ENCODE data around the gene ZNF784. TPM values are rescaled to one million over a fixed set of nuclear protein-coding genes. Genes with fewer than 3 reads are reported as not detected.

ZNF784 gene
- total RNA-seq, 1 experiment from 2014 or later: 10.2 TPM

GRCh38 chr19:55667511-55667910 lies 43.1 kb upstream of the ZNF784 start:
- Mint-ChIP-seq H3K4me3 (ENCODE audit: unreplicated experiment) (peak overlapping the region; percentile 69), H3K9me3 (ENCODE audit: unreplicated experiment) (no peaks in the 10 kb centered on the region), H3K27ac (ENCODE audit: unreplicated experiment) (peak overlapping the region; percentile 91), H3K27me3 (ENCODE audit: insufficient read depth, unreplicated experiment) (no peaks in the 10 kb centered on the region), H3K36me3 (ENCODE audit: insufficient read depth, unreplicated experiment) (peaks cover 99% of the 10 kb centered on the region), H3K4me1 (ENCODE audit: low read depth, unreplicated experiment) (peaks cover 39% of the 10 kb centered on the region)
- H3K4me3 ChIP-seq (ENCODE audit: low read depth, low read length): no peak overlapping the region
- DNase-seq: no peak
- H3K27me3 ChIP-seq (replicated peaks; ENCODE audit: control insufficient read depth, insufficient read depth, low read length): no peaks in the 10 kb centered on the region
- no peaks in the 10 kb centered on the region for H3K9me3 ChIP-seq
- no TSS peak for BruUV-seq (replicated peaks)
- peaks cover 37% of the 10 kb centered on the region for H3K4me1 ChIP-seq
- intact Hi-C loops (cut with micrococcal nuclease; ENCODE audit: unreplicated experiment): no loop called here
- ChIA-PET CTCF (interaction anchor here (1.0 kb wide), 1 partner anchor 14 kb away, joined by 3 read pairs; no protein-coding TSS in a partner anchor), POLR2A (interaction anchor here (0.6 to 2.0 kb wide), 4 partner anchors 8 to 158 kb away, joined by 3 to 15 read pairs (median 8); partner anchors contain the start of gene U2AF2)
- TF ChIP-seq, protein P1, sequence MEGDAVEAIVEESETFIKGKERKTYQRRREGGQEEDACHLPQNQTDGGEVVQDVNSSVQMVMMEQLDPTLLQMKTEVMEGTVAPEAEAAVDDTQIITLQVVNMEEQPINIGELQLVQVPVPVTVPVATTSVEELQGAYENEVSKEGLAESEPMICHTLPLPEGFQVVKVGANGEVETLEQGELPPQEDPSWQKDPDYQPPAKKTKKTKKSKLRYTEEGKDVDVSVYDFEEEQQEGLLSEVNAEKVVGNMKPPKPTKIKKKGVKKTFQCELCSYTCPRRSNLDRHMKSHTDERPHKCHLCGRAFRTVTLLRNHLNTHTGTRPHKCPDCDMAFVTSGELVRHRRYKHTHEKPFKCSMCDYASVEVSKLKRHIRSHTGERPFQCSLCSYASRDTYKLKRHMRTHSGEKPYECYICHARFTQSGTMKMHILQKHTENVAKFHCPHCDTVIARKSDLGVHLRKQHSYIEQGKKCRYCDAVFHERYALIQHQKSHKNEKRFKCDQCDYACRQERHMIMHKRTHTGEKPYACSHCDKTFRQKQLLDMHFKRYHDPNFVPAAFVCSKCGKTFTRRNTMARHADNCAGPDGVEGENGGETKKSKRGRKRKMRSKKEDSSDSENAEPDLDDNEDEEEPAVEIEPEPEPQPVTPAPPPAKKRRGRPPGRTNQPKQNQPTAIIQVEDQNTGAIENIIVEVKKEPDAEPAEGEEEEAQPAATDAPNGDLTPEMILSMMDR (IDR thresholded peaks at IDR 0.05; ENCODE audit: insufficient read depth in 1 of 2, low read depth in 1 of 2, low read length in 1 of 2, severe bottlenecking in 1 of 2, unreplicated experiment in 1 of 2): no peak
- peaks cover 34% of the 10 kb centered on the region for H3K36me3 ChIP-seq (ENCODE audit: control insufficient read depth, insufficient read depth, low read length)

DNA sequence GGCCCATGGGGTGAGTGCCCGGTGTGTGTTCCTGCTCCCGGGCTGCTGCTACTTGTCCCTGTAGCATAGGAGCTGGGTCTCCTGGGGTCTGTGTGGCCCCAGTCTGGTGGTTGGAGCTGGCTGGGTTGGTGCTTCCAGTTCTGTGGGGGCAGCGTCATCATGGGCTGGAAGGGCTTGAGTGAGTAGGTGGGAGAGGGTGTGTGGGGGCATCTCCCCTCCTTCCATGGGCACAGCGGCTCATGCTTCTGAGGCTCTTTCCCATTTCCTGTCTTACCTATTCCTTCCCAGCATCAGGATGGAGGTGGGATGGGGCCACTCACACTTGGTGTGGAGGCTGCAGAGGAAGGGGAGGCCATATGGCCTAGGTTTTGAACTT lies 42.6 kb upstream of the ZNF784 start:
- no peaks in the 10 kb centered on the region for H3K27me3 ChIP-seq (replicated peaks; ENCODE audit: control insufficient read depth, insufficient read depth, low read length)
- no peaks in the 10 kb centered on the region for H3K9me3 ChIP-seq
- BruUV-seq (replicated peaks): no TSS peak
- H3K4me3 ChIP-seq (ENCODE audit: low read depth, low read length): no peak overlapping the region
- Mint-ChIP-seq H3K4me1 (ENCODE audit: low read depth, unreplicated experiment) (peaks cover 43% of the 10 kb centered on the region), H3K27ac (ENCODE audit: unreplicated experiment) (peak overlapping the region; percentile 91), H3K9me3 (ENCODE audit: unreplicated experiment) (no peaks in the 10 kb centered on the region), H3K36me3 (ENCODE audit: insufficient read depth, unreplicated experiment) (peaks cover 99% of the 10 kb centered on the region), H3K27me3 (ENCODE audit: insufficient read depth, unreplicated experiment) (no peaks in the 10 kb centered on the region), H3K4me3 (ENCODE audit: unreplicated experiment) (peak overlapping the region; percentile 69)
- intact Hi-C loops (cut with micrococcal nuclease; ENCODE audit: unreplicated experiment): no loop called here
- ChIA-PET CTCF (no interaction called here), POLR2A (interaction anchor here (0.6 to 2.0 kb wide), 3 partner anchors 9 to 158 kb away, joined by 3 to 15 read pairs (median 13); partner anchors contain the start of gene U2AF2)
- peaks cover 34% of the 10 kb centered on the region for H3K36me3 ChIP-seq (ENCODE audit: control insufficient read depth, insufficient read depth, low read length)
- H3K4me1 ChIP-seq: peaks cover 37% of the 10 kb centered on the region
- TF ChIP-seq, protein P1 (IDR thresholded peaks at IDR 0.05; ENCODE audit: insufficient read depth in 1 of 2, low read depth in 1 of 2, low read length in 1 of 2, severe bottlenecking in 1 of 2, unreplicated experiment in 1 of 2): no peak
- DNase-seq: no peak

DNA sequence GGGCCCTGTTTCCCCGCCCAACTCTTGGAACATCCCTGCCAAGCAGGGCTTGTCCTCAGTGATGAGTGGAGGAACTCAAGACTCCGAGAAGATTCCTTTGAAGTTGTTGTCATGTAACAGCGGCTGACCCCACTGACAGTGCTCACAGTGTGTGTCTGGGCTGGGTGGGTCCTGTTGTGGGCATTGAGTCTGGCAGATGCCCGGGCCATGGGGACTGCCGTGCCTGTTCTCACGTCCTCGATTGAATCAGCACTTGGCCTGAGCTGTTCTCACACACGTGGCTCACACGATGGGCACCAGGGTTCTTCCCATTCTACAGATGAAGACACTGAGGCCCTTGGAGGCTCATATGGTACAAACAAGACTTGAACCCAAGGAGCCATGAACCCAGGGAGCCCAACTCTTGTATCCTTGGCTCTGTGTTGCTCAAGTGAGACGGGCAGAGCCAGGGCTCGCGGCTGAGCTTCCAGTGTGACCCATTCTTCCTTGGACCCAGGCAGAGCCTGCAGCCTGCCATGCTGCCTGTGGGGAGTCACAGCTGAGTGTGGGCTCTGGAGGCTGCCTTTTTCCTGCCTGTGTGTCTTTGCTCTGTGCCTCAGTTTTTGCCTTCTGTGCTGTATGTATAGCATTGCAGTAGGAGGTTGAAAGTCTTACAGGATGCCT lies 42.1 kb upstream of the ZNF784 start:
- H3K36me3 ChIP-seq (ENCODE audit: control insufficient read depth, insufficient read depth, low read length): peaks cover 34% of the 10 kb centered on the region
- H3K27ac Mint-ChIP-seq (ENCODE audit: unreplicated experiment): peak overlapping the region; percentile 91
- H3K27me3 ChIP-seq (replicated peaks; ENCODE audit: control insufficient read depth, insufficient read depth, low read length): no peaks in the 10 kb centered on the region
- ChIA-PET POLR2A (interaction anchor here (2.0 kb wide), 1 partner anchor 12 kb away, joined by 15 read pairs; the partner anchor contains the start of gene U2AF2), CTCF (interaction anchor here (0.5 kb wide), 1 partner anchor 50 kb away, joined by 7 read pairs; no protein-coding TSS in a partner anchor)
- TF ChIP-seq, protein P1 (IDR thresholded peaks at IDR 0.05; ENCODE audit: insufficient read depth in 1 of 2, low read depth in 1 of 2, low read length in 1 of 2, severe bottlenecking in 1 of 2, unreplicated experiment in 1 of 2): no peak
- H3K4me3 Mint-ChIP-seq (ENCODE audit: unreplicated experiment): peak overlapping the region; percentile 69
- no peaks in the 10 kb centered on the region for H3K27me3 Mint-ChIP-seq (ENCODE audit: insufficient read depth, unreplicated experiment)
- no peak overlapping the region for H3K4me3 ChIP-seq (ENCODE audit: low read depth, low read length)
- H3K4me1 ChIP-seq: peaks cover 33% of the 10 kb centered on the region
- H3K9me3 Mint-ChIP-seq (ENCODE audit: unreplicated experiment): no peaks in the 10 kb centered on the region
- no TSS peak for BruUV-seq (replicated peaks)
- intact Hi-C loops (cut with micrococcal nuclease; ENCODE audit: unreplicated experiment): no loop called here
- H3K36me3 Mint-ChIP-seq (ENCODE audit: insufficient read depth, unreplicated experiment): peaks cover 99% of the 10 kb centered on the region
- H3K9me3 ChIP-seq: no peaks in the 10 kb centered on the region
- DNase-seq: no peak
- peaks cover 43% of the 10 kb centered on the region for H3K4me1 Mint-ChIP-seq (ENCODE audit: low read depth, unreplicated experiment)

Data from Caco-2 (cell line).